ENCODE measurements around the gene HTR4.

The HTR4 gene

GRCh38 chr5:148660346-148660660 is 6.0 kb upstream of the HTR4 start:
- no peak for DNase-seq (ENCODE audit: low read depth)
- H3K4me3 ChIP-seq (replicated peaks; ENCODE audit: low read depth, low read length), result no peak overlapping the region
- no peak for TF ChIP-seq CTCF (IDR thresholded peaks at IDR 0.05; ENCODE audit: low read length, missing control alignments)

GRCh38 chr5:148659641-148660345 is 5.5 kb upstream of the HTR4 start:
- DNase-seq (ENCODE audit: low read depth), result no peak
- no peak overlapping the region for H3K4me3 ChIP-seq (replicated peaks; ENCODE audit: low read depth, low read length)
- no peak for TF ChIP-seq CTCF (IDR thresholded peaks at IDR 0.05; ENCODE audit: low read length, missing control alignments)

- no peak overlapping the region for H3K4me3 ChIP-seq (replicated peaks; ENCODE audit: low read depth, low read length)
- TF ChIP-seq CTCF (IDR thresholded peaks at IDR 0.05; ENCODE audit: low read length, missing control alignments), result no peak
- DNase-seq (ENCODE audit: low read depth), result no peak
Measured at GRCh38 chr5:148653291-148653835, 964 bp downstream of the HTR4 start.

GRCh38 chr5:148651528-148651927 is 2.8 kb downstream of the HTR4 start:
- TF ChIP-seq CTCF (IDR thresholded peaks at IDR 0.05; ENCODE audit: low read length, missing control alignments), result no peak
- DNase-seq (ENCODE audit: low read depth), result no peak

GRCh38 chr5:148645527-148645926 is 8.8 kb downstream of the HTR4 start:
- DNase-seq (ENCODE audit: low read depth), result no peak
- TF ChIP-seq CTCF (IDR thresholded peaks at IDR 0.05; ENCODE audit: low read length, missing control alignments), result no peak
- no peak overlapping the region for H3K4me3 ChIP-seq (replicated peaks; ENCODE audit: low read depth, low read length)

More at GRCh38 chr5:148651528-148651927, 2.8 kb downstream of the HTR4 start:
- H3K4me3 ChIP-seq (replicated peaks; ENCODE audit: low read depth, low read length), result no peak overlapping the region

GRCh38 chr5:148641735-148642134 is 12.6 kb downstream of the HTR4 start:
- no peak for TF ChIP-seq CTCF (IDR thresholded peaks at IDR 0.05; ENCODE audit: low read length, missing control alignments)
- H3K4me3 ChIP-seq (replicated peaks; ENCODE audit: low read depth, low read length), result no peak overlapping the region
- DNase-seq (ENCODE audit: low read depth), result no peak

- TF ChIP-seq CTCF (IDR thresholded peaks at IDR 0.05; ENCODE audit: low read length, missing control alignments), result no peak
- DNase-seq (ENCODE audit: low read depth), result no peak
- no peak overlapping the region for H3K4me3 ChIP-seq (replicated peaks; ENCODE audit: low read depth, low read length)
Measured at GRCh38 chr5:148640471-148640870, 13.9 kb downstream of the HTR4 start.

All from fibroblast of pulmonary artery (primary cell).